H1 (cell line): ENCODE data around the gene GOLGA3. TPM values are rescaled to one million over a fixed set of nuclear protein-coding genes. Genes with fewer than 3 reads are reported as not detected.

Source experiments
- CTCF ChIA-PET: fragments of 300-600 bp; sonication (Branson Sonifier 250); formaldehyde crosslinking; loops from one replicate; lab custom pipeline; 2021; ENCODE audit not compliant: partially characterized antibody; lab: Charles Lee
- POLR2A ChIA-PET: fragments of 300-600 bp; sonication (Branson Sonifier 250); formaldehyde crosslinking; loops from one replicate; lab custom pipeline; 2021; ENCODE audit warnings: inconsistent platforms; ENCODE audit not compliant: partially characterized antibody; lab: Charles Lee
- DNase-seq, 2 experiments: peaks; one replicate each; pipeline versions ENCODE4 v3.0.0 to v3.0.0-alpha.2; 2010 to 2022; ENCODE audit warnings: low spot score in 2 of 2, low read depth in 1 of 2, mixed read lengths in 1 of 2
- FAIRE-seq: peaks from 2 replicates; lab custom pipeline; 2011; peaks lifted over from hg19 to GRCh38; lab: Jason Lieb, UNC
- H2AFZ ChIP-seq: 2 replicates; pipeline ENCODE4 v1.8.1; 2012; ENCODE audit warnings: low read length, inconsistent platforms
- H2AK5ac ChIP-seq: 2 replicates; pipeline ENCODE4 v1.6.1; 2013; ENCODE audit warnings: low read depth, low read length
- H2BK120ac ChIP-seq: replicated peaks from 2 replicates; pipeline ENCODE3; 2013; ENCODE audit warnings: low read depth, low read length, inconsistent platforms
- H2BK12ac ChIP-seq: 2 replicates; pipeline ENCODE4 v1.6.1; 2013; ENCODE audit warnings: low read depth, low read length
- H2BK15ac ChIP-seq: 2 replicates; pipeline ENCODE4 v1.6.1; 2013; ENCODE audit warnings: low read length
- H2BK20ac ChIP-seq: 2 replicates; pipeline ENCODE4 v1.6.1; 2013; ENCODE audit warnings: low read length
- H2BK5ac ChIP-seq: 2 replicates; pipeline ENCODE4 v1.6.1; 2013; ENCODE audit warnings: low read depth, low read length
- H3K14ac ChIP-seq: 2 replicates; pipeline ENCODE4 v1.6.1; 2013; ENCODE audit warnings: inconsistent platforms; ENCODE audit not compliant: insufficient read length
- H3K18ac ChIP-seq: 2 replicates; pipeline ENCODE4 v1.6.1; 2013; ENCODE audit warnings: low read length; ENCODE audit errors: extremely low read depth
- H3K23ac ChIP-seq: 2 replicates; pipeline ENCODE4 v1.6.1; 2013; ENCODE audit warnings: inconsistent platforms; ENCODE audit not compliant: insufficient read length
- H3K23me2 ChIP-seq: 2 replicates; pipeline ENCODE4 v1.6.1; 2013; ENCODE audit warnings: low read depth, low read length
- H3K27ac ChIP-seq: 2 replicates; pipeline ENCODE4 v1.6.1; 2011; ENCODE audit warnings: low read depth, low read length, inconsistent platforms
- H3K27me3 ChIP-seq, 4 experiments: replicated peaks in 1 of 4; 1 replicate in 1 of 4; 2 replicates in 3 of 4; pipeline versions ENCODE4 v1.6.1 to v1.8.1; 2011 to 2013; ENCODE audit warnings: low read length in 3 of 4, mild to moderate bottlenecking in 3 of 4, inconsistent platforms in 2 of 4, mixed read lengths in 2 of 4, moderate library complexity in 1 of 4; ENCODE audit not compliant: control insufficient read depth in 3 of 4, insufficient read depth in 3 of 4; ENCODE audit errors: extremely low read depth in 1 of 4
- H3K36me3 ChIP-seq, 4 experiments: 2 replicates each; pipeline versions ENCODE4 v1.6.1 to v1.8.1; 2011 to 2013; ENCODE audit warnings: mild to moderate bottlenecking in 4 of 4, low read length in 3 of 4, moderate library complexity in 2 of 4, control low read depth in 1 of 4, inconsistent platforms in 1 of 4; ENCODE audit not compliant: insufficient read depth in 4 of 4, control insufficient read depth in 2 of 4
- H3K4ac ChIP-seq: replicated peaks from 2 replicates; pipeline ENCODE3; 2013; ENCODE audit warnings: low read length, low read depth, mixed read lengths, inconsistent platforms; ENCODE audit not compliant: insufficient read length
- H3K4me1 ChIP-seq, 4 experiments: replicated peaks in 1 of 4; 1 replicate in 1 of 4; 2 replicates in 3 of 4; pipeline versions ENCODE4 v1.6.1 to v1.8.1; 2011 to 2013; ENCODE audit warnings: low read length in 3 of 4, inconsistent platforms in 2 of 4, mixed read lengths in 1 of 4; ENCODE audit not compliant: insufficient read depth in 4 of 4, control insufficient read depth in 3 of 4
- H3K4me2 ChIP-seq, 2 experiments: 2 replicates each; pipeline versions ENCODE4 v1.6.1 to v1.8.1; 2011 to 2013; ENCODE audit warnings: low read depth in 2 of 2, low read length in 2 of 2, control low read depth in 1 of 2, inconsistent platforms in 1 of 2, mild to moderate bottlenecking in 1 of 2; ENCODE audit not compliant: insufficient read depth in 1 of 2
- H3K4me3 ChIP-seq, 4 experiments: fragments of 200-600, 300-600 bp in 1 of 4; sonication (generic), shearing (Covaris generic), sonication (Bioruptor Twin) in 1 of 4; 2 replicates each; pipeline versions ENCODE4 v1.5.1 to v1.8.1; 2011 to 2016; ENCODE audit warnings: low read length in 4 of 4, low read depth in 3 of 4, control low read depth in 2 of 4, inconsistent platforms in 2 of 4, mild to moderate bottlenecking in 2 of 4, mixed read lengths in 1 of 4, moderate library complexity in 1 of 4; ENCODE audit not compliant: insufficient read depth in 2 of 4; ENCODE audit errors: extremely low read depth in 1 of 4
- H3K56ac ChIP-seq: replicated peaks from 2 replicates; pipeline ENCODE3; 2013; ENCODE audit warnings: low read depth, mild to moderate bottlenecking, mixed read lengths, low read length, inconsistent platforms; ENCODE audit not compliant: insufficient read length
- H3K79me1 ChIP-seq: 2 replicates; pipeline ENCODE4 v1.6.1; 2013; ENCODE audit warnings: low read depth, low read length, control low read depth
- H3K79me2 ChIP-seq, 2 experiments: 2 replicates each; pipeline versions ENCODE4 v1.6.1 to v1.8.1; 2012 to 2013; ENCODE audit warnings: low read length in 2 of 2, mild to moderate bottlenecking in 2 of 2, inconsistent platforms in 1 of 2; ENCODE audit not compliant: insufficient read depth in 2 of 2, control insufficient read depth in 1 of 2
- H3K9ac ChIP-seq, 4 experiments: replicated peaks in 1 of 4; 1 replicate in 1 of 4; 2 replicates in 3 of 4; pipeline versions ENCODE4 v1.6.1 to v1.8.1; 2011 to 2013; ENCODE audit warnings: low read depth in 3 of 4, low read length in 3 of 4, control low read depth in 2 of 4, mild to moderate bottlenecking in 2 of 4, moderate library complexity in 2 of 4, inconsistent platforms in 1 of 4; ENCODE audit errors: extremely low read depth in 1 of 4
- H3K9me3 ChIP-seq, 2 experiments: 2 replicates each; pipeline versions ENCODE4 v1.6.1 to v1.8.1; 2012 to 2013; ENCODE audit warnings: mild to moderate bottlenecking in 2 of 2, moderate library complexity in 2 of 2, control low read depth in 1 of 2, inconsistent platforms in 1 of 2, low read depth in 1 of 2, low read length in 1 of 2, mixed read lengths in 1 of 2; ENCODE audit not compliant: insufficient read depth in 2 of 2
- H4K20me1 ChIP-seq, 2 experiments: replicated peaks in 1 of 2; 2 replicates each; pipeline versions ENCODE3 to v1.8.1; 2011 to 2013; ENCODE audit warnings: inconsistent platforms in 2 of 2, low read length in 2 of 2, mild to moderate bottlenecking in 1 of 2; ENCODE audit not compliant: insufficient read depth in 2 of 2, control insufficient read depth in 1 of 2
- H4K5ac ChIP-seq: 2 replicates; pipeline ENCODE4 v1.6.1; 2013; ENCODE audit warnings: low read length, low read depth, mixed read lengths, inconsistent platforms; ENCODE audit not compliant: insufficient read length
- H4K8ac ChIP-seq: 2 replicates; pipeline ENCODE4 v1.8.0; 2013; ENCODE audit warnings: mild to moderate bottlenecking, moderate library complexity, low read length, inconsistent platforms; ENCODE audit not compliant: insufficient read depth; ENCODE audit errors: extremely low read depth
- H4K91ac ChIP-seq: replicated peaks from 2 replicates; pipeline ENCODE3; 2013; ENCODE audit warnings: low read length, mixed read lengths, inconsistent platforms; ENCODE audit not compliant: insufficient read length
- CEBPB ChIP-seq: IDR thresholded peaks from 2 replicates; pipeline ENCODE4 v1.6.1; 2012; ENCODE audit warnings: low read depth, low read length
- RAD21 ChIP-seq, 2 experiments: IDR thresholded peaks in 1 of 2; conservative IDR thresholded peaks in 1 of 2; 2 replicates each; pipeline ENCODE4 v1.6.1; 2011; ENCODE audit warnings: low read depth in 2 of 2, low read length in 2 of 2, improper control_type of control experiment in 1 of 2, inconsistent platforms in 1 of 2, mild to moderate bottlenecking in 1 of 2, moderate library complexity in 1 of 2
- RXRA ChIP-seq: IDR thresholded peaks from 2 replicates; pipeline ENCODE4 v1.6.1; 2011; ENCODE audit warnings: low read depth, mild to moderate bottlenecking, low read length, moderate library complexity; ENCODE audit not compliant: insufficient read depth
- SIRT6 ChIP-seq: IDR thresholded peaks from one replicate; pipeline ENCODE4 v1.7.1; 2012; ENCODE audit warnings: low read length, inconsistent platforms
- WGBS, 2 experiments: shearing (Covaris generic) in 1 of 2; methylation state at CpG; one replicate each; pipeline versions ENCODE4 v1.1.6 to v1.1.7; 2013 to 2015; ENCODE audit warnings: low lambda C conversion rate in 2 of 2, mixed read lengths in 2 of 2, inconsistent platforms in 1 of 2, low coverage in 1 of 2, missing lambda C conversion rate in 1 of 2; ENCODE audit not compliant: insufficient replicate concordance in 2 of 2, insufficient coverage in 1 of 2, insufficient read length in 1 of 2; ENCODE audit errors: extremely low coverage in 1 of 2, missing lambda C conversion rate in 1 of 2; 5-methylcytosine and 5-hydroxymethylcytosine counted together
- polyA plus RNA-seq, 7 experiments: library from polyadenylated mRNA; depleted of rRNA in 3 of 7; stranded (reverse) in 5 of 7; unstranded in 2 of 7; fragments of >200 nt in 5 of 7; fragments of 200-250 nt in 2 of 7; gene quantifications; 1 replicate in 5 of 7; 2 replicates in 1 of 7; 4 replicates in 1 of 7; pipeline versions ENCODE4 v1.2.1 to v1.2.3, GENCODE V29; 2011 to 2013; ENCODE audit warnings: missing spikeins in 2 of 7, mixed read lengths in 2 of 7
- total RNA-seq: library from RNA; stranded (reverse); fragmentation: NEBNext Ultra II Directional; extraction: Animal tissue kit (Norgen Biotek cat#: 25700); gene quantifications from 2 replicates; pipeline ENCODE4 v1.2.1, GENCODE V29; 2021

GOLGA3 gene
- total and polyA plus RNA-seq, 2 of the 8 experiments (the other 6 are each of a cell fraction or from before 2014, with no cell fraction given): 6.4 to 33.1 TPM

- Histone ChIP-seq H2AFZ (no peak overlapping the region), H2BK20ac (no peak overlapping the region), H3K79me2 (no peaks in the 10 kb centered on the region), H3K4ac (no peak overlapping the region), H3K79me1 (no peaks in the 10 kb centered on the region), H3K23me2 (no peaks in the 10 kb centered on the region), H4K5ac (no peak overlapping the region), H2BK120ac (no peak overlapping the region), H2BK5ac (no peak overlapping the region), H4K20me1 (peaks cover 1 to 2% of the 10 kb centered on the region in 2 experiments), H3K27ac (no peak overlapping the region), H4K91ac (no peak overlapping the region), H2BK12ac (no peak overlapping the region), H3K14ac (no peak overlapping the region), H3K4me3 (no peak overlapping the region), H3K18ac (no peak overlapping the region), H4K8ac (no peak overlapping the region), H3K9me3 (no peaks in the 10 kb centered on the region), H3K36me3 (peaks cover 4 to 42% (median 11%) of the 10 kb centered on the region in 4 experiments; a peak in 7 of 8 replicates), H3K4me1 (no peaks in the 10 kb centered on the region), H3K56ac (no peak overlapping the region), H2BK15ac (no peak overlapping the region), H2AK5ac (no peak overlapping the region), H3K4me2 (no peak overlapping the region), H3K9ac (no peak overlapping the region), H3K23ac (no peak overlapping the region), H3K27me3 (no peaks in the 10 kb centered on the region)
- no peak for FAIRE-seq
- CTCF ChIA-PET: no interaction called here
- WGBS, 2 experiments: 98% methylated on average over 16 of the region's 20 CpGs; no CpG with 5 or more reads in 1 of the 2 experiments
- DNase-seq: no peak
- no peak for TF ChIP-seq RXRA
- no peak for TF ChIP-seq CEBPB
- TF ChIP-seq RAD21 (IDR thresholded peaks at IDR 0.05 in 1 of 2, conservative IDR thresholded peaks at IDR 0.05 in 1 of 2; ENCODE audit: low read depth in 2 of 2, low read length in 2 of 2): no peak
- no peak for TF ChIP-seq SIRT6
- TF ChIP-seq, all 59 proteins: peak for 0
- POLR2A ChIA-PET: interaction anchor here (1.3 kb wide), 1 partner anchor 13 kb away, joined by 3 read pairs; no protein-coding TSS in a partner anchor
Observed at GRCh38 chr12:132840536-132840935, 11.9 kb upstream of the GOLGA3 start.
